ENCODE data around the gene NOP9. TPM values are rescaled to one million over a fixed set of nuclear protein-coding genes. Genes with fewer than 3 reads are reported as not detected.

Gene NOP9
- polyA plus RNA-seq, 1 experiment, result 16.3 TPM

- H3K27me3 ChIP-seq (ENCODE audit: control insufficient read depth, insufficient read depth, low read length), result no peaks in the 10 kb centered on the region
- H3K4me3 ChIP-seq (ENCODE audit: low read depth, low read length), result no peak overlapping the region
- ChIA-PET POLR2A (no interaction called here), CTCF (interaction anchor here (1.6 to 9.7 kb wide), 3 partner anchors 19 to 158 kb away, joined by 6 to 47 read pairs (median 6); partner anchors contain the start of genes DHRS1, NOP9 and TINF2)
- no peak for DNase-seq (ENCODE audit: low read depth)
- no peak for TF ChIP-seq CTCF (IDR thresholded peaks at IDR 0.05; ENCODE audit: insufficient read depth, low read depth, low read length)
- no peaks in the 10 kb centered on the region for H3K36me3 ChIP-seq (ENCODE audit: control insufficient read depth, insufficient read depth, low read length)
Measured at GRCh38 chr14:24278424-24278823, 21.2 kb upstream of the NOP9 start.

- no peak for DNase-seq (ENCODE audit: low read depth)
- no peaks in the 10 kb centered on the region for H3K36me3 ChIP-seq (ENCODE audit: control insufficient read depth, insufficient read depth, low read length)
- TF ChIP-seq CTCF (IDR thresholded peaks at IDR 0.05; ENCODE audit: insufficient read depth, low read depth, low read length), result no peak
- no peaks in the 10 kb centered on the region for H3K27me3 ChIP-seq (ENCODE audit: control insufficient read depth, insufficient read depth, low read length)
- no peak overlapping the region for H3K4me3 ChIP-seq (ENCODE audit: low read depth, low read length)
- POLR2A ChIA-PET, result no interaction called here
- CTCF ChIA-PET, result interaction anchor here (1.0 to 9.7 kb wide), 4 partner anchors 8 to 37 kb away, joined by 3 to 47 read pairs (median 14); partner anchors contain the start of genes DHRS1, NOP9, RABGGTA and TINF2
Measured at GRCh38 chr14:24279301-24280186, 20.1 kb upstream of the NOP9 start.

- Histone ChIP-seq H3K27me3 (ENCODE audit: control insufficient read depth, insufficient read depth, low read length) (no peaks in the 10 kb centered on the region), H3K4me3 (ENCODE audit: low read depth, low read length) (no peak overlapping the region), H3K36me3 (ENCODE audit: control insufficient read depth, insufficient read depth, low read length) (no peaks in the 10 kb centered on the region)
- POLR2A ChIA-PET, result no interaction called here
- no peak for DNase-seq (ENCODE audit: low read depth)
- TF ChIP-seq CTCF (IDR thresholded peaks at IDR 0.05; ENCODE audit: insufficient read depth, low read depth, low read length), result no peak
- CTCF ChIA-PET, result interaction anchor here (1.0 to 9.7 kb wide), 8 partner anchors 10 to 120 kb away, joined by 3 to 47 read pairs (median 3); partner anchors contain the start of genes DHRS1, IRF9, NOP9 and RABGGTA
Measured at GRCh38 chr14:24280797-24281460, 18.7 kb upstream of the NOP9 start.

GRCh38 chr14:24281636-24282035 is 18.0 kb upstream of the NOP9 start:
- no peak for DNase-seq (ENCODE audit: low read depth)
- Histone ChIP-seq H3K4me3 (ENCODE audit: low read depth, low read length) (no peak overlapping the region), H3K36me3 (ENCODE audit: control insufficient read depth, insufficient read depth, low read length) (no peaks in the 10 kb centered on the region), H3K27me3 (ENCODE audit: control insufficient read depth, insufficient read depth, low read length) (no peaks in the 10 kb centered on the region)
- TF ChIP-seq CTCF (IDR thresholded peaks at IDR 0.05; ENCODE audit: insufficient read depth, low read depth, low read length), result no peak
- ChIA-PET POLR2A (no interaction called here), CTCF (interaction anchor here (1.0 to 9.7 kb wide), 6 partner anchors 15 to 120 kb away, joined by 3 to 47 read pairs (median 4); partner anchors contain the start of genes DHRS1, IRF9, NOP9 and TGM1)

GRCh38 chr14:24282736-24283135 is 16.9 kb upstream of the NOP9 start:
- H3K4me3 ChIP-seq (ENCODE audit: low read depth, low read length), result no peak overlapping the region
- no peaks in the 10 kb centered on the region for H3K36me3 ChIP-seq (ENCODE audit: control insufficient read depth, insufficient read depth, low read length)
- TF ChIP-seq CTCF (IDR thresholded peaks at IDR 0.05; ENCODE audit: insufficient read depth, low read depth, low read length), result no peak
- H3K27me3 ChIP-seq (ENCODE audit: control insufficient read depth, insufficient read depth, low read length), result no peaks in the 10 kb centered on the region
- no peak for DNase-seq (ENCODE audit: low read depth)
- ChIA-PET POLR2A (no interaction called here), CTCF (interaction anchor here (1.1 to 9.7 kb wide), 5 partner anchors 14 to 67 kb away, joined by 3 to 47 read pairs (median 4); partner anchors contain the start of genes DHRS1, MDP1, NOP9 and TINF2)

Data from BJ (cell line).